Prostate gland (tissue), 2 donors: ENCODE data around the gene CLEC4A. TPM values are rescaled to one million over a fixed set of nuclear protein-coding genes. Genes with fewer than 3 reads are reported as not detected.
A peak's percentile ranks its signal among the peaks of the same experiment; 100 is the strongest.
"Not testable (repeated sequence)": the region's sequence is repeated elsewhere in the genome, so short reads cannot be mapped to it uniquely, and the experiment has no call there.

Experiments
- DNase-seq: peaks from one replicate; pipeline ENCODE4 v3.0.0-alpha.2; 2019; ENCODE audit warnings: low spot score
- H3K27ac ChIP-seq, 2 donors: fragments of 200-600 bp; sonication (generic); 2 replicates each; pipeline ENCODE4 v1.5.1; 2017 to 2019
- H3K27me3 ChIP-seq: fragments of 200-600 bp; sonication (generic); replicated peaks from 2 replicates; pipeline ENCODE4 v1.5.1; 2019; ENCODE audit not compliant: insufficient read depth
- H3K36me3 ChIP-seq, 2 donors: fragments of 200-600 bp; sonication (generic); 1 replicate in 1 of 2; 2 replicates in 1 of 2; pipeline versions ENCODE4 v1.5.1 to v1.8.1; 2017 to 2019
- H3K4me1 ChIP-seq: fragments of 200-600 bp; sonication (generic); replicated peaks from 2 replicates; pipeline ENCODE4 v1.5.1; 2019
- H3K4me3 ChIP-seq, 2 donors: fragments of 200-600 bp; sonication (generic); 2 replicates each; pipeline ENCODE4 v1.5.1; 2017 to 2019
- H3K9me3 ChIP-seq: fragments of 200-600 bp; sonication (generic); 2 replicates; pipeline ENCODE4 v1.5.1; 2017
- POLR2A ChIP-seq: fragments of 450-650 bp; IDR thresholded peaks from one replicate; pipeline ENCODE4 v1.6.1; 2016; ENCODE audit warnings: antibody characterized with exemption, mild to moderate bottlenecking
- POLR2AphosphoS5 ChIP-seq: sonication (generic); formaldehyde crosslinking; IDR thresholded peaks from one replicate; pipeline ENCODE4 v1.6.1; 2017; ENCODE audit warnings: antibody characterized with exemption
- WGBS: methylation state at CpG from one replicate; pipeline ENCODE4 v1.1.5; 2018; 5-methylcytosine and 5-hydroxymethylcytosine counted together
- intact Hi-C: fragments of 100-400 bp; cut with DNase I; formaldehyde crosslinking; loops from one replicate; pipeline ENCODE4 v1.14.2; 2022
- total RNA-seq, 2 donors: library from RNA; depleted of rRNA; stranded (reverse); fragments of >200 nt; gene quantifications; one replicate each; pipeline ENCODE4 v1.1.0, GENCODE V29; 2016
- TF ChIP-seq, protein P1 (sequence below), 4 experiments: fragments of 200-600 bp in 2 of 4; fragments of 450-650 bp in 2 of 4; sonication (generic) in 2 of 4; IDR thresholded peaks; 1 replicate in 3 of 4; 2 replicates in 1 of 4; pipeline ENCODE4 v1.5.1; 2016 to 2019; ENCODE audit warnings: antibody characterized with exemption in 4 of 4, mild to moderate bottlenecking in 2 of 4, moderate library complexity in 2 of 4

The CLEC4A gene
- total RNA-seq, 2 donors from 2014 or later: 1.1 TPM; not detected in 1

GRCh38 chr12:8156845-8157244 lies 33.4 kb downstream of the CLEC4A start, which contains the start of gene ZNF705A:
ZNF705A (plus strand) TSS chr12:8157015; CDS start chr12:8172626, 15,611 bp downstream.
- WGBS: 57% methylated on average over 3 of the region's 3 CpGs

GRCh38 chr12:8157484-8158198 lies 34.2 kb downstream of the CLEC4A start:
- no peaks in the 10 kb centered on the region for H3K36me3 ChIP-seq
- H3K27ac ChIP-seq: no peak overlapping the region
- H3K4me1 ChIP-seq: no peaks in the 10 kb centered on the region
- no peaks in the 10 kb centered on the region for H3K27me3 ChIP-seq
- intact Hi-C loops: no loop called here
- no peaks in the 10 kb centered on the region for H3K9me3 ChIP-seq
- no peak for DNase-seq
- no peak overlapping the region for H3K4me3 ChIP-seq
- TF ChIP-seq POLR2A: no peak
- no peak for TF ChIP-seq POLR2AphosphoS5
- TF ChIP-seq, protein P1, sequence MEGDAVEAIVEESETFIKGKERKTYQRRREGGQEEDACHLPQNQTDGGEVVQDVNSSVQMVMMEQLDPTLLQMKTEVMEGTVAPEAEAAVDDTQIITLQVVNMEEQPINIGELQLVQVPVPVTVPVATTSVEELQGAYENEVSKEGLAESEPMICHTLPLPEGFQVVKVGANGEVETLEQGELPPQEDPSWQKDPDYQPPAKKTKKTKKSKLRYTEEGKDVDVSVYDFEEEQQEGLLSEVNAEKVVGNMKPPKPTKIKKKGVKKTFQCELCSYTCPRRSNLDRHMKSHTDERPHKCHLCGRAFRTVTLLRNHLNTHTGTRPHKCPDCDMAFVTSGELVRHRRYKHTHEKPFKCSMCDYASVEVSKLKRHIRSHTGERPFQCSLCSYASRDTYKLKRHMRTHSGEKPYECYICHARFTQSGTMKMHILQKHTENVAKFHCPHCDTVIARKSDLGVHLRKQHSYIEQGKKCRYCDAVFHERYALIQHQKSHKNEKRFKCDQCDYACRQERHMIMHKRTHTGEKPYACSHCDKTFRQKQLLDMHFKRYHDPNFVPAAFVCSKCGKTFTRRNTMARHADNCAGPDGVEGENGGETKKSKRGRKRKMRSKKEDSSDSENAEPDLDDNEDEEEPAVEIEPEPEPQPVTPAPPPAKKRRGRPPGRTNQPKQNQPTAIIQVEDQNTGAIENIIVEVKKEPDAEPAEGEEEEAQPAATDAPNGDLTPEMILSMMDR (IDR thresholded peaks at IDR 0.05): no peak

More at GRCh38 chr12:8156845-8157244, 33.4 kb downstream of the CLEC4A start, which contains the start of gene ZNF705A:
- Histone ChIP-seq H3K27me3 (no peaks in the 10 kb centered on the region), H3K4me3 (no peak within 1 kb of the TSS), H3K36me3 (no peaks in the 10 kb centered on the region), H3K4me1 (no peaks in the 10 kb centered on the region), H3K9me3 (no peaks in the 10 kb centered on the region), H3K27ac (no peak within 1 kb of the TSS)
- no peak for TF ChIP-seq POLR2AphosphoS5
- no peak for TF ChIP-seq POLR2A
- TF ChIP-seq, protein P1 (IDR thresholded peaks at IDR 0.05): no peak
- no peak for DNase-seq
- intact Hi-C loops: no loop called here

- H3K36me3 ChIP-seq, H3K27me3 ChIP-seq, H3K27ac ChIP-seq, DNase-seq, H3K9me3 ChIP-seq, intact Hi-C loops, H3K4me1 ChIP-seq, H3K4me3 ChIP-seq: not testable (repeated sequence)
- 97% methylated on average over 2 of the region's 2 CpGs for WGBS
Observed at GRCh38 chr12:8172911-8173310, 49.5 kb downstream of the CLEC4A start.

DNA sequence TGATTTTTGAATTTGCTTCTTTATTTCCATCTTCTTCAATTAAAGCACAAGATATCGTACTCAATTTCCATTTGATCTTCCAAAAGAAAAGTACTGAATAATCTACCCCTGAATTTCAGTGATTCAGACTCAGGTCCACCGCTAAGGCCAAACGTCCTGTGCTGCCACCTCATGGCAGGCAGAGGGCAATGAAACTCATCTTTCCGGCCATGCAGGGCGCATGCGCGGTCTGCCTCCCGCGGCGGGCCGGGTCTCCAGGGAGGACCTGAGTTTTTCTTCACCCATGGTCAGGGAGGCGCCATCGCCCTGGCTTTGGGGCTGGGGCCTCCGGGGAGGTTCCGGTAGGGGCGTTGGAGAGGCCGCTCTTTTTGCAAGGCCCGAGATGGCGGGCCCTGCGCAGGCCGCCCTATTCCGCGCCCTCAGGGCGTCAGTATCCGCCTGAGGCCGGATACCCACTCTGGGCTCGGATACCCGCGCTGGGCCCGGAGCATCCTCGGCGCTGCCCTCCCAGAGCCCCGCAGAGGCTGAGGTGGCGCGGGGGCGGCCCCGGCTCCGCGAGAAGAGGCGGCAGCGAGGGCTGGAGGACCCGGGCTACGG lies 56.7 kb downstream of the CLEC4A start:
- WGBS: 0% methylated on average over 29 of the region's 43 CpGs
- H3K4me1 ChIP-seq, H3K9me3 ChIP-seq, H3K36me3 ChIP-seq, intact Hi-C loops, H3K27me3 ChIP-seq: not testable (repeated sequence)
- Histone ChIP-seq H3K4me3 (peak overlapping the region; percentile 65 to 74), H3K27ac (peak overlapping the region; percentile 79 to 83)
- DNase-seq: peak; percentile 60
- TF ChIP-seq, protein P1 (IDR thresholded peaks at IDR 0.05): peak; percentile 43 to 82 (median 68)
- TF ChIP-seq POLR2AphosphoS5: peak; percentile 68

- intact Hi-C loops, H3K36me3 ChIP-seq, DNase-seq, H3K27ac ChIP-seq, H3K9me3 ChIP-seq, H3K4me3 ChIP-seq, H3K27me3 ChIP-seq, H3K4me1 ChIP-seq: not testable (repeated sequence)
Observed at GRCh38 chr12:8181271-8181670, 57.9 kb downstream of the CLEC4A start.

DNA sequence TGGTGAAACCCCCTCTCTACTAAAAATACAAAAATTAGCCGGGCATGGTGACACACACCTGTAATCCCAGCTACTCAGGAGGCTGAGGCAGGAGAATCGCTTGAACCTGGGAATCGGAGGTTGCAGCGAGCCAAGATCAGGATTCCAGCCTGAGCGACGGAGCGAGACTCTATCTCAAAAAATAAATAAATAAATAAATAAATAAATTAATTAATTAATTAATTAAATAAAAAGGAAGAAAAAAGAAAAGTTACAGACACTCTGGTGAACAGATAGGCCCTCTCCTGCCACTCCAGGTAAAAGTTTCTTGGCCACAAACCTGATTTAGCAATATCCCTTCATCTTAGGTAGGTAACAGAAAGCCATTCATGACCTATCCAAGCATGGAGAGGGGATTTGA lies 59.5 kb downstream of the CLEC4A start:
- H3K9me3 ChIP-seq, intact Hi-C loops, H3K27ac ChIP-seq, DNase-seq, H3K4me3 ChIP-seq, H3K27me3 ChIP-seq, H3K4me1 ChIP-seq, H3K36me3 ChIP-seq: not testable (repeated sequence)
- WGBS: over 99% methylated on average over 7 of the region's 7 CpGs

DNA sequence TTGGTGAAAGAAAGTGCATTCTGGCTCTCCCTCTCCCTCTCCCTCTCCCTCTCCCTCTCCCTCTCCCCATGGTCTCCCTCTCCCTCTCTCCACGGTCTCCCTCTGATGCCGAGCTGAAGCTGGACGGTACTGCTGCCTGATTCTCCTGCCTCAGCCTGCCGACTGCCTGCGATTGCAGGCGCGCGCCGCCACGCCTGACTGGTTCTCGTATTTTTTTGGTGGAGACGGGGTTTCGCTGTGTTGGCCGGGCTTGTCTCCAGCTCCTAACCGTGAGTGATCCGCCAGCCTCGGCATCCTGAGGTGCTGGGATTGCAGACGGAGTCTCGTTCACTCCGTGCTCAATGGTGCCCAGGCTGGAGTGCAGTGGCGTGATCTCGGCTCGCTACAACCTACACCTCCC lies 59.9 kb downstream of the CLEC4A start:
- DNase-seq, H3K9me3 ChIP-seq, H3K36me3 ChIP-seq, H3K4me3 ChIP-seq, H3K4me1 ChIP-seq, H3K27ac ChIP-seq, intact Hi-C loops, H3K27me3 ChIP-seq: not testable (repeated sequence)
- 98% methylated on average over 23 of the region's 23 CpGs for WGBS

- H3K4me3 ChIP-seq, H3K27me3 ChIP-seq, H3K36me3 ChIP-seq, H3K27ac ChIP-seq, intact Hi-C loops, H3K4me1 ChIP-seq, DNase-seq, H3K9me3 ChIP-seq: not testable (repeated sequence)
- no CpG with 5 or more reads among the region's 28 CpGs for WGBS
Observed at GRCh38 chr12:8184206-8184605, 60.8 kb downstream of the CLEC4A start.

- H3K9me3 ChIP-seq, H3K27ac ChIP-seq, intact Hi-C loops, H3K36me3 ChIP-seq, H3K27me3 ChIP-seq, DNase-seq, H3K4me1 ChIP-seq, H3K4me3 ChIP-seq: not testable (repeated sequence)
- 86% methylated on average over 2 of the region's 2 CpGs for WGBS
Observed at GRCh38 chr12:8188088-8188487, 64.7 kb downstream of the CLEC4A start.
